K562 treated with DMSO at 1 percent for 48 hours (cell line): Measurements from ENCODE around the gene ZBTB18. TPM values are rescaled to one million over a fixed set of nuclear protein-coding genes. Genes with fewer than 3 reads are reported as not detected.

Experiments used
- total RNA-seq: library from RNA; unstranded; fragments of 300-600 nt; gene quantifications from 2 replicates; pipeline ENCODE4 v1.2.3, GENCODE V29; 2022; ENCODE audit warnings: low replicate concordance; ENCODE audit errors: extremely low read depth

The ZBTB18 gene
- total RNA-seq, result not detected in 2 replicates

DNA sequence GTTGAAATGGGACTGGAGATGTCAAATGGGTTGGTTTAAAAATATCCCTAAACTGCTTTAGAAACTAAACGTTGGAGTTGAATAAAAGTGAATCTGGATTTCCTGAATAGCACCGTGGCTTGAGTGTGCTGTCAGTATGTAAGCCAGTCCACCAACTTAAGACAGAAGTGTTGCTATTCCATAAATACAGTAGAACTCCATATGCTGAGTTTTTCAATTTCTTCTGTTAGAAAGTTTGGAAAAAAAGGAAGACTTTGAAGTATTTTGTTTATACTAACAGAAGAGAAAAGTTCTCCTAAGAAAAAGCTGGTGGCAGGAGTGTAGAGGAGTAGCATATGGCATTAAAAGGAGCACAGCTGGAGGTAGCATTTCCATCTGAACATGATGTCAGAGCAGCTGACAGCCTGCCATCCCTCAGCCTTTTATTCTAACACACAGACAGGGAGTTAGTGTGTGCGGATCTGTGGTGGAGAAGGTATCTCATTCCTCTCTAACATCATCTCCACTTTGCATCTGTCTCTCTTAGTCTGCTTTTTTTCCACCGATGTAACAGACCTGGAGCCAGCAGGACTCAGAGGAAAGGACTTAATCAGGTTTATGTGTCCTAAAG is at the start of gene ZBTB18:
Gene ZBTB18, plus strand, starts transcription at position 449 of the 610 bp plus-strand sequence. Its CDS starts 149 bp downstream, at position 598.

Other genes starting within 250 kb of the ZBTB18 start
- gene AKT3, start 201.0 kb upstream of the ZBTB18 start, total RNA-seq, result not detected in 2 replicates